ENCODE results near the gene NBAS.

DNA sequence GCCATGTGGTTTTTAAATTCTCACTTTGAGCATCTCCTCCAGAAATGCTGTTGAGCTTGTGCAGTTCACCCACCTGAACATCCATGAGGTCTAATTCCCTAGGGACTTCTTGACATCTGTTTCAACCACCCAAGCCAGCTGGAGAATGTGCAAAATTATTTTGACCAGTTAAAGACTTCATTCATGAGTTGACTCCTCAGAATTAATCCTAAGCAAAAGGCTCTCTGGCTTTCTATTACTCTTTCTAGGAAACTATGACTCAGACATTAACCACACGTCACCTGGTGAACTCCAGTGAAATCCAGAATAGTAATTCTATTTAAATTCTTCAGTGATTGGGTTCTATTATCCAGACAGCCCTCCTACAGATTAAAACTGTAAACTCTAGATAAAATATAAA is 247.5 kb downstream of the NBAS start:
- TF ChIP-seq, protein P1, sequence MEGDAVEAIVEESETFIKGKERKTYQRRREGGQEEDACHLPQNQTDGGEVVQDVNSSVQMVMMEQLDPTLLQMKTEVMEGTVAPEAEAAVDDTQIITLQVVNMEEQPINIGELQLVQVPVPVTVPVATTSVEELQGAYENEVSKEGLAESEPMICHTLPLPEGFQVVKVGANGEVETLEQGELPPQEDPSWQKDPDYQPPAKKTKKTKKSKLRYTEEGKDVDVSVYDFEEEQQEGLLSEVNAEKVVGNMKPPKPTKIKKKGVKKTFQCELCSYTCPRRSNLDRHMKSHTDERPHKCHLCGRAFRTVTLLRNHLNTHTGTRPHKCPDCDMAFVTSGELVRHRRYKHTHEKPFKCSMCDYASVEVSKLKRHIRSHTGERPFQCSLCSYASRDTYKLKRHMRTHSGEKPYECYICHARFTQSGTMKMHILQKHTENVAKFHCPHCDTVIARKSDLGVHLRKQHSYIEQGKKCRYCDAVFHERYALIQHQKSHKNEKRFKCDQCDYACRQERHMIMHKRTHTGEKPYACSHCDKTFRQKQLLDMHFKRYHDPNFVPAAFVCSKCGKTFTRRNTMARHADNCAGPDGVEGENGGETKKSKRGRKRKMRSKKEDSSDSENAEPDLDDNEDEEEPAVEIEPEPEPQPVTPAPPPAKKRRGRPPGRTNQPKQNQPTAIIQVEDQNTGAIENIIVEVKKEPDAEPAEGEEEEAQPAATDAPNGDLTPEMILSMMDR (IDR thresholded peaks at IDR 0.05), result no peak
- no peak for TF ChIP-seq POLR2A (IDR thresholded peaks at IDR 0.05)
